AG04450 (cell line): ENCODE results near the gene WDR49. TPM values are rescaled to one million over a fixed set of nuclear protein-coding genes. Genes with fewer than 3 reads are reported as not detected.

ENCODE experiments used
- CTCF ChIA-PET: fragments of 300-600, 350-600 bp; formaldehyde crosslinking; extraction: SDS; loops from one replicate; lab custom pipeline; 2022; ENCODE audit warnings: antibody characterized with exemption, inconsistent platforms; lab: Charles Lee
- POLR2A ChIA-PET: fragments of 350-600 bp; formaldehyde crosslinking; extraction: SDS; loops from one replicate; lab custom pipeline; 2021; ENCODE audit warnings: antibody characterized with exemption, inconsistent platforms; lab: Yijun Ruan, JAX
- DNase-seq: peaks from one replicate; pipeline ENCODE4 v3.0.0-alpha.2; 2011; ENCODE audit warnings: low read depth, low spot score
- H3K27ac ChIP-seq: one replicate; pipeline ENCODE4 v1.5.1; 2012; ENCODE audit warnings: low read depth, low read length, control low read depth
- H3K27me3 ChIP-seq: one replicate; pipeline ENCODE4 v1.6.0; 2012; ENCODE audit warnings: low read length; ENCODE audit not compliant: control insufficient read depth, insufficient read depth
- H3K4me3 ChIP-seq: 2 replicates; pipeline ENCODE4 v1.5.1; 2011; ENCODE audit warnings: mild to moderate bottlenecking, low read depth, low read length, control low read depth
- H3K9me3 ChIP-seq: 2 replicates; pipeline ENCODE4 v1.5.1; 2012; ENCODE audit warnings: low read length; ENCODE audit not compliant: control insufficient read depth, insufficient read depth
- CTCF ChIP-seq: IDR thresholded peaks from 2 replicates; pipeline ENCODE4 v1.5.1; 2011; ENCODE audit warnings: low read depth, low read length, control low read depth, inconsistent platforms
- polyA minus RNA-seq: library from RNA; depleted of rRNA, polyadenylated mRNA; stranded (reverse); fragments of >200 nt; gene quantifications from 2 replicates; pipeline ENCODE4 v1.2.3, GENCODE V29; 2011; rRNA and poly(A)+ RNA removed
- polyA plus RNA-seq: library from polyadenylated mRNA; depleted of rRNA; stranded (reverse); fragments of >200 nt; gene quantifications from 2 replicates; pipeline ENCODE4 v1.2.3, GENCODE V29; 2011; rRNA removed

WDR49 gene
- polyA plus RNA-seq, result not detected in 2 replicates
- not detected in 2 replicates for polyA minus RNA-seq

- TF ChIP-seq CTCF, result no peak
- DNase-seq, result no peak
- Histone ChIP-seq H3K9me3 (no peaks in the 10 kb centered on the region), H3K4me3 (no peak within 1 kb of the TSS), H3K27me3 (no peaks in the 10 kb centered on the region), H3K27ac (no peak within 1 kb of the TSS)
- POLR2A ChIA-PET, result no interaction called here
- CTCF ChIA-PET, result no interaction called here
Observed at GRCh38 chr3:167653760-167654159, at the start of gene WDR49. WDR49 (minus strand) TSS chr3:167653942; CDS start chr3:167653425, 517 bp downstream.

- H3K27me3 ChIP-seq, result no peaks in the 10 kb centered on the region
- ChIA-PET CTCF (interaction anchor here (0.6 to 1.0 kb wide), 3 partner anchors 10 to 16 kb away, joined by 3 read pairs; no protein-coding TSS in a partner anchor), POLR2A (no interaction called here)
- no peak for DNase-seq
- H3K4me3 ChIP-seq, result no peak overlapping the region
- H3K9me3 ChIP-seq, result no peaks in the 10 kb centered on the region
- H3K27ac ChIP-seq, result no peak overlapping the region
- TF ChIP-seq CTCF, result no peak
Observed at GRCh38 chr3:167700926-167701325, 47.2 kb upstream of the WDR49 start.

DNA sequence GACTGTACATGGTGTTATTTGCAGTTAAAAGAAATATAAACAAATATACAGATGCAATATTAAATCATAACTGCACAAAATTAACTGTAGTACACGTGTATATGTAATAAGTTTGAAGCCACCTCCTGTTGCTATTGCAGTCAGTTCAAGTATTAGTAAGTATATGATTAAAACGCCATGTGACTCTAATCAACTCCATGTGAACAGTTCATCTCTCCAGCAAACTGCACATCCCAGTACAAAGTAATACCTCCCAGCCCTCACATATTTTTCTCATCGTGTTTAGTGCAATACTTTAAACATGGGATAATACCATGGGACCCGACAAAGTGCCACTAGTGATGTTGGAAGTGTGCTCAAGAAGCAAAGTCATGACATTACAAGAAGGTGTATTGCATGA lies 46.3 kb upstream of the WDR49 start:
- Histone ChIP-seq H3K9me3 (no peaks in the 10 kb centered on the region), H3K27me3 (no peaks in the 10 kb centered on the region), H3K27ac (no peak overlapping the region), H3K4me3 (no peak overlapping the region)
- DNase-seq, result no peak
- no peak for TF ChIP-seq CTCF
- ChIA-PET CTCF (interaction anchor here (1.4 to 4.7 kb wide), 2 partner anchors 16 to 319 kb away, joined by 5 to 31 read pairs; partner anchors contain the start of gene ZBBX), POLR2A (no interaction called here)

- no peak overlapping the region for H3K27ac ChIP-seq
- H3K27me3 ChIP-seq, result no peaks in the 10 kb centered on the region
- POLR2A ChIA-PET, result no interaction called here
- H3K9me3 ChIP-seq, result no peaks in the 10 kb centered on the region
- TF ChIP-seq CTCF, result no peak
- no peak for DNase-seq
- CTCF ChIA-PET, result interaction anchor here (0.6 to 2.3 kb wide), 4 partner anchors 9 to 41 kb away, joined by 3 to 22 read pairs (median 4); partner anchors contain the start of gene SERPINI1
- H3K4me3 ChIP-seq, result no peak overlapping the region
Observed at GRCh38 chr3:167694121-167694520, 40.4 kb upstream of the WDR49 start.

DNA sequence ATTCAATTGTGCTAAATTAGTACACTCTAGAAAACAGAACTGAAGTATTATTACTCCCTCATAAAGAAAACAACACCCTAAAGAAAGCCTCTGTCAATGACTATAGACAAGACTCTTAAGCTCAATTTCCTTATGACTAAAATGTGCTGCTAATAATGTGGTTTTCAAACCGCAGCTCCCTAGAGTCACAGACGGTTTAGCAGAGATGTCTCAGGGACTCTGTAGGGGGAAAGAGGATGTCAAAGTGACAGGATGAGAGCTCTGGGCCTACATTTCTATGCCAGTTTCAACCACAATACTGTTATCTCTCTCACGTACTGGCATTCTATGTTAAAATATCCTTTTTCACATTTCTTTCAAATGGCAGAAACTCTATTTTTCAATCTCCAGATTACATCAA lies 37.6 kb upstream of the WDR49 start:
- CTCF ChIA-PET, result interaction anchor here (0.6 kb wide), 1 partner anchor 310 kb away, joined by 5 read pairs; no protein-coding TSS in a partner anchor
- DNase-seq, result no peak
- POLR2A ChIA-PET, result no interaction called here
- TF ChIP-seq CTCF, result no peak
- Histone ChIP-seq H3K27ac (no peak overlapping the region), H3K27me3 (no peaks in the 10 kb centered on the region), H3K4me3 (no peak overlapping the region), H3K9me3 (no peaks in the 10 kb centered on the region)
